Kidney glomerular epithelial cell (primary cell): ENCODE results near the gene HDC.

Experiments used
- DNase-seq: peaks from one replicate; lab custom pipeline; 2025; lab: John Stamatoyannopoulos, UW

HDC gene

GRCh38 chr15:50227076-50227475 lies 38.5 kb downstream of the HDC start:
- DNase-seq = peak; percentile 44

- DNase-seq = no peak
These were observed 39.6 kb downstream of the HDC start for GRCh38 chr15:50225938-50226337.

GRCh38 chr15:50225057-50225456 lies 40.5 kb downstream of the HDC start:
- DNase-seq = no peak

GRCh38 chr15:50224606-50225005 lies 40.9 kb downstream of the HDC start:
- no peak for DNase-seq

- no peak for DNase-seq
These were observed 43.3 kb downstream of the HDC start for GRCh38 chr15:50222181-50222580.

GRCh38 chr15:50219820-50220219 lies 45.7 kb downstream of the HDC start:
- no peak for DNase-seq

- DNase-seq = no peak
These were observed 46.8 kb downstream of the HDC start for GRCh38 chr15:50218691-50219090.

- DNase-seq = no peak
These were observed 47.2 kb downstream of the HDC start for GRCh38 chr15:50218291-50218690.

GRCh38 chr15:50210462-50211157 lies 54.9 kb downstream of the HDC start:
- DNase-seq = no peak

- DNase-seq = no peak
These were observed 55.7 kb downstream of the HDC start for GRCh38 chr15:50209809-50210208.

- DNase-seq = no peak
These were observed 59.5 kb downstream of the HDC start for GRCh38 chr15:50206020-50206419.

- no peak for DNase-seq
These were observed 63.5 kb downstream of the HDC start for GRCh38 chr15:50202003-50202402.

GRCh38 chr15:50192926-50193620 lies 72.5 kb downstream of the HDC start:
- no peak for DNase-seq

GRCh38 chr15:50192164-50192563 lies 73.4 kb downstream of the HDC start:
- DNase-seq = no peak
